GM19455 (cell line): ENCODE measurements around the gene LDLRAD4.

Experiments used
- ATAC-seq: cut with Tn5 transposase; IDR thresholded peaks from one replicate; pipeline ENCODE4 v1.9.1; 2021; ENCODE audit not compliant: unreplicated experiment

The LDLRAD4 gene

GRCh38 chr18:13264091-13265007 lies 45.8 kb downstream of the LDLRAD4 start:
- no peak for ATAC-seq

DNA sequence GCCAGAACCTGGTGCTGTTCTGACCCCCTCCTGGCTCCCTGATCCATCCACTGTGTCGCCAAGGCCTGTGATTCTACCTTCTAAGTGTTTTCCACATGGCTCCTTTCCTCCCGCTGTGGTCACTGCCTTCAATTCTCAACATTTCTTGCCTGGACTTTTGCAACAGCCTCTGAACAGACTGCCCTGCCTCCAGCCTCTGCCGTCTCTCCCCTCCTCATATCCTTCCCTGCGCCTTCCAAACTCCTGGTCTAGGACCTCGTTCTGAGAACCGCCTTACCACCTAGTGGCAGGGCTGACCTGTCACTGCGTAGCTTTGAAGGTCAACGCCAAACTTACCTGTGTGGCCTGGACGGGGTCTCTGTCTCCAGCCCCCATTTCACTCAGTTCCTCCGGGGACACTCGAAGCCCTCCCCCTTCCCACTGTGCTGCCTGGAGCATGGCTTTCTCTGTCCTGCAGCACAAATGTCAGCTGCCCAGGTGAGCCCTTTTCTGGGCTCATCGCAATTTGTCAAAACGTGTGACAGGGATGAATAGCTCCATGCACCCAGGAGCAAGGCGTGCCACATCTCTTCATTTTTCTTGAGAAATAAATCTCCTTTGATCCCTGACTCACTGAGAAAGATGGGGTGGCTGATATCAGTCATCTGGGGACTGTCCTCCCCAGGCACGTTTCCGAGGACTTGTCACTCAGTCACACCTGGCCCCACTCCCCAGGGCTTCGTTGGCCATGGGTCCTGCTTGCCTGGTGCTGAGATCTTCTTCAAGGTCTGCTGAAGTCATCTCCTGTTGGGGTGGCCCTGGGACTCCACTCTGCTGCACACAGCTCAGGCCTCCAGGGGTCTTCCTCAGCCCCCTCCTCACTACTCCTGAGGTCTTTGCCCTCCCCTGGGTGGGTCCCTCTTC lies 46.7 kb downstream of the LDLRAD4 start:
- ATAC-seq, result no peak

- ATAC-seq, result no peak
Observed at GRCh38 chr18:13265911-13266217, 47.3 kb downstream of the LDLRAD4 start.

DNA sequence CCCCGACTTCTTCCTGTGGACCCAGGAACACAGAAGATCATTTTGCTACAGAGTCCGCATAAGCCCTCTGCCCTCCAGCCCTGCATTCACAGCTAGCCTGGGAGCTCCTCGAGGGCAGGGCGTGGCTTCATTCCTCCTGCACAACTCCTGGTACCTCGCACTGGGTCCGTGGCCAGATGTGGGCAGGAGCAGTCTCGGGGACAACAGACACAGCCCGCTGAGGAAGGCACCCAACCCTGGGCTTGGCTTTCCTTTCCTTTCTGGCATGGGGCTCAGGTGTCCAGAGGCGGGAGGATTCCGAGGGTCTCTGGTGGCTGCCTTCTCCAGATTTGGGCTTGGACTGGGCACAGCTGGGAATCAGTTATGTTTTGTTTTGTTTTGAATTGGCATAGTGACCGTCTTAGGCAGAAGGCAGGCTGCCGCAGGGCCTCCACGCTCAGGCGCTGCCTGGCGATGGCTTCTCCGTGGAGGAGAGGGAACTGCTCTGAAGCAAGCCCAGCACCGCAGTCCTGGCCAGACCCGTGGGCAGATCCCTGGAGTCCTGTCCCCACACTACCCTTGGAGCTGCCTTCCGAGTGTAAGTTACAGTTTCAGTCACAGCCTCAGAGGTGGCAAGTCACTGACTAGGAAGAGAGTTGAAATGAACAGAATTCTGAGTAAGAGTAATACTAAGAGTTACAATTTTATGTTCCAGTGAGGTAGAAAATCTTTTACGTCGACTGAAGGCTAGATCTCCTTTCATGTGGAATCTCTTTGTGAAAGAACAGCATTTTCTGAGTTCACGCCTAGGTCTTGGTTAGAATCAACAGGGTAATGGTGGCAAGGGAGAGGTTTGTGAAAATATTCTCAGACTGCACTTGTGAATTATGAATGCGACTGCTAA lies 47.9 kb downstream of the LDLRAD4 start:
- no peak for ATAC-seq

GRCh38 chr18:13267431-13267873 lies 48.9 kb downstream of the LDLRAD4 start:
- ATAC-seq, result no peak

DNA sequence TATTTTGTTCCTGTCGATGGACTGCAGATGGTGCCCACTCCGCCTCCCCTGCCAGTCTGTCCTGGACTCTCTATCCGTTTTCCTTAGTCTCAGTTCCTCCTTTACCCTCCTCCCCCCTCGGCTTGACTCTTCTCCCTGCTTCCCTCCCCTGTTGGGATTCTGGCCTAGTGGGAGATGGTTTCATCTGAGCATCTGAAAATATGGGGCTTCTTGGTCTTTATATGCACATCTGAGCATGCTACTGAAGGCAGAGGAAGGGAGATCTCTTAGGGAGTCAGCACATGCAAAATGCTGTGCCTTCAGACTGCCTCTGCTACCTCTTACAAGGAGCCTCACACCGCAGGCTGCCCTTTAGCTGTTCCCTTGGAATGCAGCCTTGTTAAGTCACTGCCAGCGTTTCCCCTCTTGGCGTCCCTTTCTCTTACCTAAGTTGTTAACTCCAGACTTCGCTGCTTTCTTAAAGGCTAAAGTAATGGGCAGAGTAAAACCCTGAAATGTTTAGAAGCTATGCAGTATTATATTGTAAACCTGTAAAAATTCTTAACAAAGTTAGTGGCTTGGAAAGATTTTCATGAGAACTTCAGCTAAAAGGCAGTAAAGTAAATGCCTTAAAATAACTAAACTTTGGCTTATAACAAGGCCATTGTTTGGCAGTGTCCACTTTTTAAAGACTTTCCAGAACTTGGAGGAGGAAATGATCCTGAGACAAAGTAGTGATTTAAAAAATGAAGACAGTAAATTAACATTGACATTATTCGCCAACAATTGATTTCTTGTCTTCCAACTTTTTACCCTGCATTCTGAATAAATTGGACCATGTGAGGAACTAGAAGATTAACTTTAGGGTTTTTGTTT lies 49.8 kb downstream of the LDLRAD4 start:
- no peak for ATAC-seq

DNA sequence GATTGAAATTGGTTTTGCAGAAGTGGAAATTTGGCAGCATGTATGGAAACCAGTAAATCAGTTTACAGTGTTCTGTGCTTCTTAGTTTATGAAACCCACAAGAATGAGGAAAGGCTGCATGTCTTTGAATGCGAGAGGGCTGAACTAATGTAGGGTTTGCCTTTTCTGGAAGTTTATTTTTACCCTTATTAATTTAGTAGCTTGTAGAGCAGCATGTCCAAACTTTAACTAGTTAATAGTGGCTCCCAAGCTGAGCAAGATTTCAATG lies 50.4 kb downstream of the LDLRAD4 start:
- ATAC-seq, result no peak

DNA sequence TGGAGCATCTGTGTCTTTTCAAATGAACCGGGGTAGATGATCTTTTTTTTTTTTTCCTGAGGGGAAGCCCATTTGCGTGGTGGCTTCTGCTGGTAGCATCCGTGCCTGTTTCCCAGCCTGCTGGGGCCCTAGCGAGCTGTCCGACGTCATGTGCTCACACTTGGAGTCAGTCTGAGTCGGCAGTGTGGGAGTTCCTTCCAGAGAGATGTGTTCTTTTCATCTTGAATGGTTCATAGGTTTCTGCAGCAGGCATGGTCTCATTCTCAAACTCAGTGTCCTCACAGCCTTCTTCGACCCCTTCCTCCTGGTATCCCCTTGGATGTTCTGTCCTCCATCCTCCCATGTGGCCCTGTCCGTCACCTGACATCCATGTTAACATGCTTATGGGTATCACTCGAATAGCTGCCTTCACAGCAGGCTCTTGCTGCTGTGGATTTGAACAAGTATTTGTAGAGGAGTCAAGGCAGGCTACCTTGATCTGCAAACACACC lies 51.0 kb downstream of the LDLRAD4 start:
- ATAC-seq, result no peak

DNA sequence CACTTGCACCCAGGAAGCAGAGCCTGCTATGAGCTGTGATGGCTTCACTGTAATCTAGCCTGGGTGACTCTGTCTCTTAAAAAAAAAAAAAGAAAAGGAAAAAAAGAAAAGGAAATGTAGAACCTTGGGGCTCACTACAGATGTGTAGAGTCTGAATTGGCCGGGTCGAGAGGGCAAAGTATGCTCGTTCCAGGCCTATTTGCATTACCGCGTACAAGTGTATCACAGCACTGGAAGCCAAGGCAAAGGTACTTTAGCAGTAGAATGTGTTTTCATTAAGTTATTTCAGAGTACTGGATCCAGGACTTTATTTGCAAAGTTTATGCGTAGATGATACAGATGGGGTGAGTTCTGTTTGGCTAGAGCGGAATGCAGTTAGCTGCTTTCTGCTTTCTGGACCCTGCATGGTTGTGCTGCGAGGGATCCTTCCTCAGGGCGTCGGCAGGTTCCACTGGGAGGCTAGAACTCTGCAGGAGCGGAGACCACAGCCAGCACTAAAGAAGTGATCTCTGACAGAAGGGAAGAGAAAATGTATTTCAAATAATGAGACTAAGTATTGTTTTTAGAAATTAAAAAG lies 51.8 kb downstream of the LDLRAD4 start:
- no peak for ATAC-seq

- no peak for ATAC-seq
Observed at GRCh38 chr18:13271302-13271911, 52.8 kb downstream of the LDLRAD4 start.

DNA sequence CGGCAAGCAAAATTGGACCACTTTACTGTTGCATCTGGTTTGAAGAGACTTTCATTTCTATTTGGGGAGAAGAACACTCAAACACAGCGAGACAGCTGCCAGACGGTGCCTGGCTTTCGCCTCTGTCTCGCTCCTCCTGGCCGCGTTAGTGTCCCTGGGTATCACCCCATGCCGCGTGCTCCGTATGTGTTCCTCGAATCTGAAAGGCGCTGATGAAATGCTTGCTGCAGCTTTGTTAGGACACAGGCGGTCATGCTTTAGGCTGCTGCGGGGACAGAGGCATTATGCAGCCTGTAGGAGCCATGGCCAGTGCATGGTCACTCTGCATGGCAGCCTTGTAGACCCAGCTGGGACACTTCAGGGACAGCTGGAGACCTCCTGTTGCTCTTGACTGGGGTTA lies 53.9 kb downstream of the LDLRAD4 start:
- ATAC-seq, result no peak

DNA sequence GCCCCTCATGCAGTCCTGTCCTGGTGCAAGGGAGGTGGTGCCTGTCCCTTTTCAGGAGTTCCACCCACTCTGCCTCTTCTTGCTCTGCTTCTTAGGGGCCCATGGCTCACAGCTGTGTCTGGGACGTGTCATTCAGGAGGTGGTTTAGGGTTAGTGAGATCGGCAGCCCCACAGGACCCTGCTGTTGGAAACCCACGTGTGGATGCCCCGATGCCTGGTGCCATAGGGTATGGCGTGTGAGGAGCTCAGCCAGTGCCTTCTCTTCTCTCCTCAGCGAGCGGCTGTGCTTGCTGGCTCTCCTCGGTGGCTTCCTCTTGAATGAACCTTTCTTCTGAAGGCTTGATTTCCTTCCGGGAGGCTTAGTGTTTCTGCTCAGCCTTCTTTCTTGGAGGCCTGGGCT lies 55.2 kb downstream of the LDLRAD4 start:
- no peak for ATAC-seq

GRCh38 chr18:13275075-13275474 lies 56.5 kb downstream of the LDLRAD4 start:
- ATAC-seq, result no peak

- ATAC-seq, result no peak
Observed at GRCh38 chr18:13276530-13277520, 58.3 kb downstream of the LDLRAD4 start.

- ATAC-seq, result no peak
Observed at GRCh38 chr18:13278062-13278630, 59.6 kb downstream of the LDLRAD4 start.

DNA sequence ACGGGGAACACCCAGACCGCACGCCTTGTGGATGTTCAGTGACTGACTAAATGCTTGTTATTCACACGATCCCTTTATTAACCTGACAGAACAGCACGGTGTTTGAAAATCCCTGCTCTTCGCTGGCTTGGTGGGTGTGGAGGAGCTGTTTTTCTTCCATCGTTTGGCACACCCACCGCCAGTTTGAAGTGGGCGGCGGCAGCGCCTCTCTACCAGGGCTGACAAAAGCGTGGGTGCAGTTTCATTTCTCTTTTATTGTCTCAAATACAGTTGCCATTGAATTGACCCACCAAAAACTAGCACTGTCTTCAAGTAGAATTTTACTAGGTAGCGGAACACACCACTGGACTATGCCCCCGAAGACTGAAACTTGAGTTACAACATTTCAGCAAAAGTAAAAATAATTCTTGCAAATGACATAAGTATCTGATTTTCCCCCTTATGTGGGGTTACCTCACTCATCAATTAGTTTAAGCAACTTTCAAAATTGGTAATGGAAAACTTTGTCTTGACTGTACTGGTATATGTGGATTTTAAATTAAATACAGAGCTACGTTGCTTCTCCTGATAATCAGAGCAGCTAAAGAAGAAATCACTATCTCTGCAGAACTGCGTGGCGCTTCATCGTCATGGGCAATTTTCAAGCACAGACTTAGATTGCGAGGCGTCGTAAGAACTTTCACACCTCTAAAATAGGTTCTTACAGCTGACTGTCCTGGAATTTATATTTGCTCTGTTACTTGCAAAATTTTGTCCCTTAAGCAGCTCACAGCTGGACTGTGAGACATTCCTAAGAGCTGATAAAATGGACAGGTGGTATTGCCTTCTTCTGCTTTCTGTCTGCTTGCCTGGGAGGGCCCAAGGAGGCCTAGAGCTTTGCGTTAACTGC lies 60.9 kb downstream of the LDLRAD4 start:
- ATAC-seq, result no peak
